Measurements from ENCODE around the gene CRYBG1.

DNA sequence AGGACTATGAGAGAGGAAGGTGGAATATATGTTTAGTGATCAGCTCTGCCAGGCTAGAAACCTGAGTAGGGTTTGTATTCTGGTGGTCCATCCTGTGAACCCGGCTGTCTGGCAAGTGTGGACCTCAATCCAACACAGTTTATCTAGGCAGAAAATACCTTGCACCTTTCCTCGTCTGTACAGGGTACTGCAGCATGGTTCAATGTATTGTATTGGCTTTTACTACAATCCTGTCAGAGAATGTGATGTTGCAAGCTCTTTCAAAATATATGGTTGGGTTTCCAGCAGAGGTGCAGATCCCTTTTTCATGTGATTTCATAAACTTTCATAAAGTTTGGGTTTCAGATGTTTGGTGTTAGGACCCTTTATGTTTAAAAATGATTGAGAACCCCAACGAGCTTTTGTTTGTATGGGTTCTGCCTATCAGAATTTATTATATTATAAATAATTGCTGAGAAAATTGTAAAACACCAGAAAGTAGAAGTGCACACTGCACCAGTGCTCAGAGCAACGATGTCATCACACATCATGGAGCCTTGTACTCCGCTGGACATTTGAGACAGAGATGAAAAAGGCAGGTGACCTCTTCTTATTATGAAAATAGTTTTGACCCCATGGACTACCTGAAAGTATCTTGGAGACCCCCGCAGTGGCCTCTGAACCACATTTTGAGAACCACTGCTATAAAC lies 162.2 kb downstream of the CRYBG1 start:
- TF ChIP-seq ZNF232 (CRISPR knock-in tag; IDR thresholded peaks at IDR 0.05), result no peak
- no peak for TF ChIP-seq NR2C2 (CRISPR knock-in tag; IDR thresholded peaks at IDR 0.05)
- TF ChIP-seq ZNF219 (CRISPR knock-in tag; IDR thresholded peaks at IDR 0.05; ENCODE audit: borderline replicate concordance), result no peak
- no peak for TF ChIP-seq TP53 (CRISPR knock-in tag; IDR thresholded peaks at IDR 0.05)

Measured in WTC11 (cell line).